Liver (tissue), 9 donors: Measurements from ENCODE around the gene OR10C1. TPM values are rescaled to one million over a fixed set of nuclear protein-coding genes. Genes with fewer than 3 reads are reported as not detected.

ENCODE experiments used
- DNase-seq: peaks from one replicate; pipeline ENCODE4 v3.0.0-alpha.2; 2017; ENCODE audit warnings: low spot score
- H3K27ac ChIP-seq, 2 donors: one replicate each; pipeline ENCODE4 v1.7.0; 2013; ENCODE audit warnings: inconsistent platforms in 2 of 2, low read length in 2 of 2, control low read depth in 1 of 2, low read depth in 1 of 2, mild to moderate bottlenecking in 1 of 2
- H3K27me3 ChIP-seq, 4 donors: one replicate each; pipeline versions ENCODE4 v1.6.1 to v1.7.0; 2013; ENCODE audit warnings: low read length in 3 of 4, inconsistent platforms in 1 of 4, mild to moderate bottlenecking in 1 of 4, moderate library complexity in 1 of 4; ENCODE audit not compliant: control insufficient read depth in 4 of 4, insufficient read depth in 4 of 4
- H3K36me3 ChIP-seq, 4 donors: one replicate each; pipeline versions ENCODE4 v1.6.1 to v1.7.0; 2013; ENCODE audit warnings: low read length in 3 of 4, mild to moderate bottlenecking in 3 of 4, low read depth in 1 of 4, moderate library complexity in 1 of 4; ENCODE audit not compliant: control insufficient read depth in 4 of 4, insufficient read depth in 3 of 4
- H3K4me1 ChIP-seq, 4 donors: one replicate each; pipeline versions ENCODE4 v1.6.1 to v1.7.0; 2013; ENCODE audit warnings: low read length in 3 of 4, mild to moderate bottlenecking in 3 of 4, moderate library complexity in 1 of 4; ENCODE audit not compliant: control insufficient read depth in 4 of 4, insufficient read depth in 4 of 4
- H3K4me3 ChIP-seq, 3 donors: one replicate each; pipeline versions ENCODE4 v1.6.1 to v1.7.0; 2013; ENCODE audit warnings: low read length in 3 of 3, control low read depth in 1 of 3, low read depth in 1 of 3, mild to moderate bottlenecking in 1 of 3
- H3K9ac ChIP-seq, 2 donors: one replicate each; pipeline ENCODE4 v1.7.0; 2013; ENCODE audit warnings: low read length in 2 of 2, mild to moderate bottlenecking in 2 of 2, moderate library complexity in 2 of 2, control low read depth in 1 of 2, low read depth in 1 of 2
- H3K9me3 ChIP-seq, 4 donors: one replicate each; pipeline versions ENCODE4 v1.6.1 to v1.7.0; 2013; ENCODE audit warnings: low read length in 3 of 4; ENCODE audit not compliant: control insufficient read depth in 4 of 4
- ATF3 ChIP-seq: IDR thresholded peaks from 2 replicates; pipeline ENCODE4 v1.6.1; 2016; ENCODE audit warnings: antibody characterized with exemption
- CTCF ChIP-seq: fragments of 150-350 bp; IDR thresholded peaks from 2 replicates; pipeline ENCODE4 v1.5.1; 2017; ENCODE audit warnings: improper control_type of control experiment, low read depth, low read length; ENCODE audit not compliant: missing input control
- EGR1 ChIP-seq, 2 donors: IDR thresholded peaks; 2 replicates each; pipeline ENCODE4 v1.6.1; 2016 to 2018; ENCODE audit warnings: antibody characterized with exemption in 2 of 2, low read depth in 2 of 2
- HNF4A ChIP-seq, 2 donors: conservative IDR thresholded peaks; 2 replicates each; pipeline ENCODE4 v1.6.1; 2016; ENCODE audit warnings: antibody characterized with exemption in 2 of 2, mild to moderate bottlenecking in 2 of 2
- HNF4G ChIP-seq: IDR thresholded peaks from 2 replicates; pipeline ENCODE4 v1.6.1; 2016; ENCODE audit warnings: antibody characterized with exemption
- JUND ChIP-seq, 2 donors: IDR thresholded peaks; 2 replicates each; pipeline ENCODE4 v1.6.1; 2016; ENCODE audit warnings: antibody characterized with exemption in 2 of 2
- MAX ChIP-seq: IDR thresholded peaks from 2 replicates; pipeline ENCODE4 v1.6.1; 2016; ENCODE audit warnings: antibody characterized with exemption
- NR2F2 ChIP-seq: IDR thresholded peaks from 2 replicates; pipeline ENCODE4 v1.6.1; 2016; ENCODE audit warnings: antibody characterized with exemption
- REST ChIP-seq: IDR thresholded peaks from 2 replicates; pipeline ENCODE4 v1.6.1; 2016; ENCODE audit warnings: antibody characterized with exemption, mild to moderate bottlenecking
- RXRA ChIP-seq, 2 donors: IDR thresholded peaks; 2 replicates each; pipeline ENCODE4 v1.6.1; 2017 to 2018; ENCODE audit warnings: antibody characterized with exemption in 2 of 2, mild to moderate bottlenecking in 1 of 2
- SP1 ChIP-seq: IDR thresholded peaks from 2 replicates; pipeline ENCODE4 v1.6.1; 2018; ENCODE audit warnings: antibody characterized with exemption, mild to moderate bottlenecking
- TAF1 ChIP-seq: conservative IDR thresholded peaks from 2 replicates; pipeline ENCODE4 v1.6.1; 2016; ENCODE audit warnings: antibody characterized with exemption, mild to moderate bottlenecking
- YY1 ChIP-seq: IDR thresholded peaks from 2 replicates; pipeline ENCODE4 v1.6.1; 2016; ENCODE audit warnings: antibody characterized with exemption, mild to moderate bottlenecking
- ZBTB33 ChIP-seq: IDR thresholded peaks from 2 replicates; pipeline ENCODE4 v1.6.1; 2016; ENCODE audit warnings: antibody characterized with exemption
- WGBS: extraction: QIAGEN DNeasy Blood & Tissue Kit; methylation state at CpG from one replicate; pipeline ENCODE4 v1.1.7; 2013; 5-methylcytosine and 5-hydroxymethylcytosine counted together
- polyA plus RNA-seq, 2 donors: library from polyadenylated mRNA; stranded (reverse) in 1 of 2; unstranded in 1 of 2; fragments of 200-250 nt in 1 of 2; fragments of >200 nt in 1 of 2; fragmentation: Nextera tagmentation in 1 of 2; extraction: Ambion mirVana in 1 of 2; gene quantifications; one replicate each; pipeline versions ENCODE4 v1.2.1 to v1.2.3, GENCODE V29; 2013 to 2015
- total RNA-seq, 2 donors: library from RNA; depleted of rRNA; stranded (reverse); fragments of >200 nt; gene quantifications; one replicate each; pipeline ENCODE4 v1.2.3, GENCODE V29; 2014
- donor health status: healthy.
- donor health status: healthy.
- donor health status: healthy.
- donor health status: healthy.
- donor health status: healthy.

OR10C1 gene
- total and polyA plus RNA-seq, 4 donors, result not detected

GRCh38 chr6:29483186-29483585, 44.1 kb downstream of the OR10C1 start:
- WGBS, result 85% methylated on average over 3 of the region's 3 CpGs

GRCh38 chr6:29483735-29484134, 44.6 kb downstream of the OR10C1 start:
- no peak overlapping the region for H3K27ac ChIP-seq
- H3K9ac ChIP-seq, result no peak overlapping the region
- no peaks in the 10 kb centered on the region for H3K36me3 ChIP-seq
- H3K4me3 ChIP-seq, result no peak overlapping the region
- H3K27me3 ChIP-seq, result no peaks in the 10 kb centered on the region
- no peaks in the 10 kb centered on the region for H3K9me3 ChIP-seq
- H3K4me1 ChIP-seq, result peaks cover 0 to 9% (median 2%) of the 10 kb centered on the region in 4 donors
- WGBS, result 18% methylated on average over 1 of the region's 1 CpG
- no peak for DNase-seq
- TF ChIP-seq NR2F2, result peak; percentile 33
- peak; percentile 82 to 83 for TF ChIP-seq HNF4A (conservative IDR thresholded peaks at IDR 0.05)
- TF ChIP-seq CTCF, result no peak
- peak; percentile 33 for TF ChIP-seq MAX
- peak in 1 of 2 donors; percentile 24 for TF ChIP-seq JUND (IDR thresholded peaks at IDR 0.05)
- TF ChIP-seq ATF3, result no peak
- TF ChIP-seq EGR1 (IDR thresholded peaks at IDR 0.05; ENCODE audit: low read depth in 2 of 2), result no peak
- no peak for TF ChIP-seq REST
- TF ChIP-seq YY1, result peak; percentile 18
- TF ChIP-seq SP1, result peak; percentile 59
- TF ChIP-seq RXRA (IDR thresholded peaks at IDR 0.05), result peak; percentile 64 to 81
- peak; percentile 51 for TF ChIP-seq HNF4G

More at GRCh38 chr6:29483186-29483585, 44.1 kb downstream of the OR10C1 start:
- DNase-seq, result no peak
- Histone ChIP-seq H3K9ac (no peak overlapping the region), H3K36me3 (no peaks in the 10 kb centered on the region), H3K4me1 (peaks cover 0 to 9% (median 2%) of the 10 kb centered on the region in 4 donors), H3K4me3 (no peak overlapping the region), H3K27me3 (no peaks in the 10 kb centered on the region), H3K9me3 (no peaks in the 10 kb centered on the region), H3K27ac (no peak overlapping the region)
- TF ChIP-seq HNF4A (conservative IDR thresholded peaks at IDR 0.05) (no peak), TAF1 (no peak), JUND (IDR thresholded peaks at IDR 0.05) (no peak), ZBTB33 (no peak), REST (no peak)
